Left lung (tissue), 10 donors: ENCODE measurements around the gene POMGNT2. TPM values are rescaled to one million over a fixed set of nuclear protein-coding genes. Genes with fewer than 3 reads are reported as not detected.
"Not testable (repeated sequence)": the region's sequence is repeated elsewhere in the genome, so short reads cannot be mapped to it uniquely, and the experiment has no call there.

Experiments used
- ATAC-seq: fragments of 200-7000 bp; cut with Tn5 transposase; one replicate; pipeline ENCODE4 v1.9.1; 2020; ENCODE audit warnings: moderate library complexity
- DNase-seq, 4 donors: peaks; one replicate each; pipeline ENCODE4 v3.0.0-alpha.2; 2013 to 2020
- H3K27ac ChIP-seq, 2 donors: fragments of 200-600 bp; sonication (generic) in 1 of 2; one replicate each; pipeline versions ENCODE4 v1.5.0 to v1.8.0; 2020 to 2021
- H3K27me3 ChIP-seq, 2 donors: fragments of 200-600 bp; sonication (generic) in 1 of 2; one replicate each; pipeline versions ENCODE4 v1.5.0 to v1.8.0; 2020 to 2021
- H3K36me3 ChIP-seq, 2 donors: fragments of 200-600 bp; sonication (generic) in 1 of 2; one replicate each; pipeline versions ENCODE4 v1.5.0 to v1.8.0; 2020 to 2021
- H3K4me1 ChIP-seq, 2 donors: fragments of 200-600 bp; one replicate each; pipeline ENCODE4 v1.8.0; 2021
- H3K4me3 ChIP-seq, 2 donors: fragments of 200-600 bp; sonication (generic) in 1 of 2; one replicate each; pipeline versions ENCODE4 v1.5.0 to v1.8.0; 2020 to 2021; ENCODE audit warnings: mild to moderate bottlenecking in 1 of 2
- H3K9me3 ChIP-seq, 2 donors: fragments of 200-600 bp; sonication (generic) in 1 of 2; one replicate each; pipeline versions ENCODE4 v1.5.0 to v1.8.0; 2020 to 2021
- CTCF ChIP-seq, 2 donors: fragments of 200-600 bp; sonication (generic) in 1 of 2; IDR thresholded peaks; one replicate each; pipeline versions ENCODE4 v1.5.0 to v1.8.0; 2021; ENCODE audit warnings: antibody characterized with exemption in 2 of 2
- intact Hi-C, 2 donors: fragments of 100-400 bp; cut with DNase I; formaldehyde crosslinking; loops; one replicate each; pipeline versions ENCODE4 v1.11.2 to v1.14.2; 2022
- polyA plus RNA-seq, 6 donors: library from polyadenylated mRNA; unstranded; fragments of 120-200 nt; gene quantifications; one replicate each; pipeline ENCODE4 v1.2.1, GENCODE V29; 2013; ENCODE audit not compliant: insufficient read length in 6 of 6
- total RNA-seq, 2 donors: library from RNA; stranded (reverse); fragmentation: NEBNext Ultra II Directional; extraction: Animal tissue kit (Norgen Biotek cat#: 25700); gene quantifications; one replicate each; pipeline ENCODE4 v1.2.1, GENCODE V29; 2021
- donor health status: DM: no; HTN: yes; CAD: no.
- donor health status: DM: no; HTN: no; CAD: no.

Gene POMGNT2
- total and polyA plus RNA-seq, 8 donors: 14.6 to 18.6 (median 16.1) TPM

GRCh38 chr3:43046583-43046982 lies 59.3 kb downstream of the POMGNT2 start:
- no peak for TF ChIP-seq CTCF (IDR thresholded peaks at IDR 0.05)
- Histone ChIP-seq H3K27ac (no peak overlapping the region), H3K9me3 (peaks cover 0 to 62% of the 10 kb centered on the region in 2 donors), H3K36me3 (no peaks in the 10 kb centered on the region), H3K4me1 (no peaks in the 10 kb centered on the region), H3K4me3 (no peak overlapping the region), H3K27me3 (no peaks in the 10 kb centered on the region)
- intact Hi-C loops: no loop called here
- DNase-seq: no peak
- no peak for ATAC-seq

- intact Hi-C loops, H3K27me3 ChIP-seq, DNase-seq, ATAC-seq, H3K27ac ChIP-seq, H3K36me3 ChIP-seq, H3K4me1 ChIP-seq, H3K4me3 ChIP-seq: not testable (repeated sequence)
- peaks cover 0 to 51% of the 10 kb centered on the region in 2 donors for H3K9me3 ChIP-seq
Observed at GRCh38 chr3:43045079-43045478, 60.8 kb downstream of the POMGNT2 start.

- H3K4me3 ChIP-seq: no peak overlapping the region
- no peaks in the 10 kb centered on the region for H3K36me3 ChIP-seq
- DNase-seq (no peak), ATAC-seq (no peak)
- H3K9me3 ChIP-seq: peaks cover 0 to 38% of the 10 kb centered on the region in 2 donors
- intact Hi-C loops: no loop called here
- no peaks in the 10 kb centered on the region for H3K4me1 ChIP-seq
- no peaks in the 10 kb centered on the region for H3K27me3 ChIP-seq
- no peak for TF ChIP-seq CTCF (IDR thresholded peaks at IDR 0.05)
- no peak overlapping the region for H3K27ac ChIP-seq
Observed at GRCh38 chr3:43043793-43044192, 62.1 kb downstream of the POMGNT2 start.

GRCh38 chr3:43043071-43043766 lies 62.7 kb downstream of the POMGNT2 start:
- intact Hi-C loops: no loop called here
- H3K9me3 ChIP-seq: peaks cover 0 to 32% of the 10 kb centered on the region in 2 donors
- H3K4me3 ChIP-seq: no peak overlapping the region
- ATAC-seq: no peak
- H3K4me1 ChIP-seq: no peaks in the 10 kb centered on the region
- TF ChIP-seq CTCF (IDR thresholded peaks at IDR 0.05): no peak
- no peaks in the 10 kb centered on the region for H3K36me3 ChIP-seq
- H3K27me3 ChIP-seq: no peaks in the 10 kb centered on the region
- no peak for DNase-seq
- H3K27ac ChIP-seq: no peak overlapping the region

- Histone ChIP-seq H3K27ac (no peak overlapping the region), H3K36me3 (no peaks in the 10 kb centered on the region), H3K27me3 (no peaks in the 10 kb centered on the region), H3K4me3 (no peak overlapping the region), H3K9me3 (peaks cover 0 to 20% of the 10 kb centered on the region in 2 donors), H3K4me1 (no peaks in the 10 kb centered on the region)
- no peak for ATAC-seq
- TF ChIP-seq CTCF (IDR thresholded peaks at IDR 0.05): no peak
- no peak for DNase-seq
- intact Hi-C loops: no loop called here
Observed at GRCh38 chr3:43041517-43041916, 64.4 kb downstream of the POMGNT2 start.

- no peak for TF ChIP-seq CTCF (IDR thresholded peaks at IDR 0.05)
- ATAC-seq (no peak), DNase-seq (no peak)
- Histone ChIP-seq H3K9me3 (no peaks in the 10 kb centered on the region), H3K36me3 (no peaks in the 10 kb centered on the region), H3K27me3 (no peaks in the 10 kb centered on the region), H3K27ac (no peak overlapping the region), H3K4me3 (no peak overlapping the region), H3K4me1 (no peaks in the 10 kb centered on the region)
- intact Hi-C loops: no loop called here
Observed at GRCh38 chr3:43038010-43038409, 67.9 kb downstream of the POMGNT2 start.
